Activated T-helper 9 cell treated with anti-CD3 and anti-CD28 coated beads, Interleukin-2, amount 50 U/mL, for 16 hours (primary cell): ENCODE data around the gene KLHL6.
"Not testable (repeated sequence)": the region's sequence is repeated elsewhere in the genome, so short reads cannot be mapped to it uniquely, and the experiment has no call there.

Experiments
- DNase-seq: peaks from one replicate; pipeline ENCODE4 v3.0.0-alpha.2; 2020; ENCODE audit warnings: low read depth

The KLHL6 gene

GRCh38 chr3:183486472-183486871 lies 69.0 kb downstream of the KLHL6 start:
- no peak for DNase-seq

DNA sequence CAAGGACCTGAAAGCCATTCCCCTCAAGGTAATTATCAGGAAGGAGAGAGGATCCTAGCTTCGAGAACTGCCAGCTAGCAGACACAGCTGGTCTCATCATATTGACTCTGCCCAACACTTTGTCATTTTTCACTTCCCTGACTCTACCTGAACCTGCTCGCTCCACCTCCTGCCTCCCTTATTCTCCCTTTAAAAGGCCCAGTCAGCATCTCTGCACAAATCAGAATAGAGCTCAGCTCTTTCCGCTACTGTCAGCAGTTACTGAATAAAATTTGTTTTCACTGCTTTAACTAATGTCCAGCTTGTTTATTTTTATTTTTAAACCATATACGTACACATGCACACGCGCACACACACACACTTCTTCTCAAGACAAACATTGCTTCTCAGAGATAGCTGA lies 69.9 kb downstream of the KLHL6 start:
- DNase-seq: no peak

DNA sequence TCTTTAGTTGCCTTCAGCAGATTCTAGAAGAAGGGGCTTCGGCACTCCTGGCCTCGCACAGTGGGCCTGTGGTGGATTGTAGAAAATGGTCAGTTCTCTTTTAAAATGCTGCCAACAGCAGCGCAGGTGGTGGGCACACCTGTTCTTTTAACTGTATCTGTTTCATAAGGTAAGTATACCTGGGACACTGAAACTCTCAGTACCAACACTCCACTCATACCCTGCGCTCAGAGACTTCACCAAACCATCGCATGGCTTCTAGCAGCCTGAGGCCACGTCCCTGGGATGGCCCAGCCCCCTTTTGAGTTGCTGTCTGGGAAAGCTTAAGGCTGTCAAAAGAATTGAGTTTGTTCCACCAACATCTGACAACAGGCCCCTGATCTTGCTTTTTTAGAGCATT lies 70.4 kb downstream of the KLHL6 start:
- no peak for DNase-seq

DNA sequence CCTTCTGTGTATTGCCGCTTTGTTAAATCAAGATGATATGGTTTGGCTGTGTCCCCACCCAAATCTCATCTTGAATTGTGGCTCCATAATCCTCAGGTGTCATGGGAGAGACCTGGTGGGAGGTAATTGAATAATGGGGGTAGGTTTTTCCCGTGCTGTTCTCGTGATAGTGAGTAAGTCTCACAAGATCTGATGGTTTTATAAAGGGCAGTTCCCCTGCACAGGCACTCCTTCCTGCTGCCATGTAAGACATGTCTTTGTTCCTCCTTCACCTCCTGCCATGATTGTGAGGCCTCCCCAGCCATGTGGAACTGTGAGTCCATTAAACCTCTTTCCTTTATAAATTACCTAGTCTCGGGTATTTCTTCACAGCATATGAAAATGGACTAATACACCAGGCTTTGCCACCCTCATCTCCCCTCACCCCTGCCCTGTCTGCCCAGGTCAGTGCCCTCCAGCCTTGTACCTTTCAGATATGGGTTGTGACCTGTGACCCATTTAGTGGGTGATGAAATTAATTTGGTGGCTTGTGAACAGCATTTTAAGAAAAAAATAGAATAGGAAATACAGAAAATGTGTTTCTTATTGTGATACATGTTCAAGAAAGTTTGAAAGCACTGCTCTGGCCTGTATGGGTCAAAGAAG lies 71.0 kb downstream of the KLHL6 start:
- no peak for DNase-seq

GRCh38 chr3:183481582-183481981 lies 73.9 kb downstream of the KLHL6 start:
- DNase-seq: no peak

DNA sequence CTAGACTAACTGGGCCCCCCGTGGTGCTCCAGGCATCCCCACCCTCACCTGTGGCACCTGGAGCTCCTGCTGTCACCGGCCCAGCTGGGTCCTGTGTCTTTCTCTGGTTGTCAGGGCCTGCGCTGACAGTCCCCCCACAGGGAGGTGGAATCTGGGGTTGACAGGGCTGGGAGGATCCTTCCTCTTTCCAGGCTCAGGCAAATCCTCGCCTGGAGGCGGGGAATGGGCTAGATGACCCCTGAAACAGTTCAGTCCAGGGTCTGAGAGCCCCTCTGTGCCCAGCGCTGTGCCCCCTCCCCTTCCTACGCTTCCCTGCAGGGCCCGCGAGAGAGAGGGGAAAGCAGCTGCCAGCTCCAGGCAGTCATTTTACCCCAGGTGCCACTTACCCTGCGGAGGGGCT lies 77.0 kb downstream of the KLHL6 start:
- no peak for DNase-seq

- no peak for DNase-seq
Measured at GRCh38 chr3:183477801-183478456, 77.6 kb downstream of the KLHL6 start.

DNA sequence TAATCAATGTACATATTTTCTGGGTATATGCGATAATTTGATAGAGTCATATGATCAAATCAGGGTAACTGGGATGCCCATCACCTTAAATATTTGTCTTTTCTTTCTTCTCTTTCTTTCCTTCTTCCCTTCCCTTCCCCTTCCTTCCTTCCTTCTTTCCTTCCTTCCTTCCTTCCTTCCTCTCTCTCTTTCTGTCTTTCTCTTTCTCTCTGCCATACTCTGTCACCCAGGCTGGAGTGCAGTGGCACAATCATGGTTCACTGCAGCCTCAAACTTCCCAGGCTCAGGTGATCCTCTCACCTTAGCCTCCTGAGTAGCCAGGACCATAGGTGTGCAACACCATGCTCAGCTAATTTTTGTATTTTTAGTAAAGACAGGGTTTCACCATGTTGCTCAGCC lies 79.7 kb downstream of the KLHL6 start:
- not testable (repeated sequence) for DNase-seq

GRCh38 chr3:183475016-183475763 lies 80.3 kb downstream of the KLHL6 start:
- DNase-seq: no peak

DNA sequence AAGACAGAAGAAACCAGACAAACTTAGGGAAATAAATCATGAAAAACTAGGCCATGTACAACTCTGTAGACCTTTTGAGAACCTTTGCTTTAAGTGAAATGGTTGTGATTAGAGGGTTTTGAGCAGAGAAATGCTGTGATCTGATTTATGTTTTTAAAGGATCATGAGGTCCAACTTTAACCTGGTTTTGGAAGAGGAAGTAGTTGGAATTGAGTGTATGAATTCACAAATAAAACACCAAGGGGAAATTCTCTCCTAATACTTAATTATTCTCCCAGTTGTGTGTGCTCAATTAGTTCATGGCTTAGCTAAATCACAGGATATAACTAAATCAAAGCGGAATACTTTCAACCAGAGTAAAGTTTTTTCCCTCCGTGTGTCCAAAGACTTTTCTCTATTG lies 81.5 kb downstream of the KLHL6 start:
- DNase-seq: no peak

DNA sequence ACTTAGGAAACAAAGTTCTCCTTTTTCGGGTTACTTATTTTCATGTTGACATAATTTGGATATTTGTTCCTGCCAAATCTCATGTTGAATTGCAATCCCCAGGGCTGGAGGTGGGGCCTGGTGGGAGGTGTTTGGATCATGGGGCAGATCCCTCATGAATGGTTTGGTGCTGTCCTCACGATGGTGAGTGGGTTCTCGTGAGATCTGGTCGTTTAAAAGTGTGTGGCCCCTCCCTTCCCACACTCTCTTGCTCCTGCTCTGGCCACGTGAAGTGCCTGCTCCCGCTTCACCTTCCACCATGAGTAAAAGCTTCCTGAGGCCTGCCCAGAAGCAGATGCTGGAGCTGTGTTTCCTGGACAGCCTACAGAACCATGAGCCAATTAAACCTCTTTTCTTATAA lies 83.4 kb downstream of the KLHL6 start:
- DNase-seq: no peak

DNA sequence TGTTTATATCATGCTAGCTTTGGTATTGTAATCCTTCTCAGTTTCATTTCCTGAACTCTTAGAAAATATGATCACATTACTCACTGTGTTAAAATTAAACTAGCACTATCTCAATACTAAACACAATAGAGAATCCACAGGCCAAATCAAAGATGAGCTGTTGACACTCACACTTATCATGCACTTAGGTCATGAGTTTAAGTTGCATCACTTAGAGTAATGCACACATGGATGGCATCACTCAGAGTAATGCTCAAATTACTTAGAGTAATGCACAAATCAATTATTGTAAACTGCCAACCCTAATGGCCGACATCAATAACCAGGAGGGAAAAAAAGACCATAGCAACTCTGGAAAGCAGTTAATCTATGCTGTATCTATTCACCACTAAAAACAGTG lies 87.1 kb downstream of the KLHL6 start:
- DNase-seq: no peak

- no peak for DNase-seq
Measured at GRCh38 chr3:183466575-183466974, 88.9 kb downstream of the KLHL6 start.

- DNase-seq: not testable (repeated sequence)
Measured at GRCh38 chr3:183465710-183466109, 89.8 kb downstream of the KLHL6 start.

DNA sequence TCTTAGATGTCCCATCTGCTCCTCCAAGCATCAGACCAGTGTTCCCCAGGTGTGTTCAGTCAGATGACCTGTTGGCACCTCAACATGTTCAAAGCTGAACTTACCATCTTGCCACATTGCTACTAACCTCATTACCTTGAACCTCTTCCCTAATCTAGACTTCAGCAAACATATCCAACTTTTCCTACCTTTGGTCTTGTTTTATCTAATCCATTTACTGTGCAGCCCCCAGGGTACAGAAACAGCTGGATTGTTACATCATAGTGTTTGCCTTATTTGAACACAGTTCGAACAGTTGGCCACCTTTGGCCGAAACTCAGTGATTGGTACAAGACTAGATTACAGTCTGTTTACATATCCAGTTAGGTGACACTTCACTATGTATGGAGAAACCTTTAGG lies 91.0 kb downstream of the KLHL6 start:
- DNase-seq: no peak

DNA sequence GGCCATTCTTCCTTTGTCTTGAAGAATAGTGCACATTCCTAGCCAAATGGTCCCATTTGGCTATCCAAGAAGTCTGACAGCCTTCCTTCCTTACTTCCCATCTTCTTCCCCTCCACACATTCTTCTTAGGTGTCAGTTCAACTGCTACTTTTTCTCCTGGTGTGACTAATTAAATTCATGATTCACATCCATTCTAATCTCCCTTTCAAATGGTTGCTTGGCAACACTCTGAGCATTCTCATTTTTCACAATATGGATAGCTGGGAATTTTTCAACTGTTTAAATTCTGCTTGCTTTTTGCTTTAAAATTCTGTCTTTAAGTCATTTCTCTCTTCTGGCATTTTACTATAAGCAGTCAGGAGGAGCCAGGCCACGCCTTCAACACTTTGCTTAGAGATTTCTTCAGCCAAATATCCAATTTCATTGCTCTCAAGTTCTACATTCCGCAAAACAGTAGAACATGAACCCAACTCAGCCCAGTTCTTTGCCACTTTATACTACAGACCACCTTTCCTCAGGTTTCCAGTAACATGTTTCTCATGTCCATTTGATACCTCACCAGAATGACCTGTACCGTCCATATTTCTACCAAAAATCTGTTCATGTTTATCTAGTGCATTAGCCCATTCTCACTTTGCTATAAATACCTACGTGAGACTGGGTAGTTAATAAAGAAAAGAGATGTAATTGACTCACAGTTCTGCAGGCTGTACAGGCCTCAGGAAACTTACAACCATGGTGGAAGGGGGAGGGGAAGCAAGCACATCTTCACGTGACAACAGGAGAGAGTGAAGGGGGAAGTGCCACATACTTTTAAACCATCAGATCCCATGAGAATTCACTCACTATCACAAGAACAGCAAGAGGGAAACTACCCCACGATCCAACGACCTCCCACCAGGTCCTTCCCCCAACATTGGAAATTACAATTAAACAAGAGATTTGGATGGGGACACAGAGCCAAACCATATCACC lies 95.1 kb downstream of the KLHL6 start:
- no peak for DNase-seq

DNA sequence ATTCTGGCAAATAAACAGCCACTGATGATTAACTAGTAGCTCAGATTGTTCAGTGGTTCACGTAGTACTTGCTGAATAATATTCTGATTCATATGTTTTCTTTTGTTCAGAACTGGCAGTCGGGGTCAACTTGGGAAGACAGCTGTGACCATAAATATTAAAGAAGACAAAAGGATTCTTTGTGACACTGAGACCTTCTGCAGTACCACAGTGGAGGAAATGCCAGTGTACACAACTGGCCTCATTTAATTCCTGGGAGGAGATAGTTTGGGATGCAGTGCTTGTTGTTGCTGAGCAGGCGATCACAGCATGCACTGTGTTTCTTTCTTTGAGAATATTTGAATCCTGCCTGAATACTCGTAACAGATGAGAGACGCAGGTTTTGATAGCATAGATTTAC lies 100.4 kb downstream of the KLHL6 start:
- DNase-seq: no peak

GRCh38 chr3:183454064-183454463 lies 101.4 kb downstream of the KLHL6 start:
- no peak for DNase-seq

DNA sequence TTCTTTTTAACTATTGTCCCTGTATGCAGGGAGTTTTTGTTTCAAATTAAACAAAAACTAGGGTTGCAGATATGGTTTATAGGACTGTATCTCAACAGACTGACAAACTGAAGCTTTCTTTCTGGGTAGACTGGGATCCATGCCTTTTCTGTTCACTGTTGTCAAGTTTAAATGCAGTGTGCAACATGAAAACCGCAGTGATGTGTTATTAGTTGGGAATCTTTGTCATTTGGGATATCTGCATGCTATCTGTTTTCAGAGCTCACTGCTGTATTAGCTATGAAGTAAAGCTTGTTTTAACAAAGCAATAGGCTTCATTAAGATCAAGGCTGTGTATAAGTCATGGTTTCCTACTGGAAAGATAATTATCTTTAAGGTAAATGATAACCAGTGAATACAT lies 105.7 kb downstream of the KLHL6 start:
- DNase-seq: no peak

GRCh38 chr3:183449391-183449790 lies 106.1 kb downstream of the KLHL6 start:
- no peak for DNase-seq

- no peak for DNase-seq
Measured at GRCh38 chr3:183448369-183449128, 107.0 kb downstream of the KLHL6 start.
